NCI-H1694 treated with DMSO at 0.1 percent for 48 hours (cell line): ENCODE measurements around the gene SLC44A1.

ENCODE experiments used
- DNase-seq: peaks from one replicate; lab custom pipeline; 2025; lab: John Stamatoyannopoulos, UW

The SLC44A1 gene

DNA sequence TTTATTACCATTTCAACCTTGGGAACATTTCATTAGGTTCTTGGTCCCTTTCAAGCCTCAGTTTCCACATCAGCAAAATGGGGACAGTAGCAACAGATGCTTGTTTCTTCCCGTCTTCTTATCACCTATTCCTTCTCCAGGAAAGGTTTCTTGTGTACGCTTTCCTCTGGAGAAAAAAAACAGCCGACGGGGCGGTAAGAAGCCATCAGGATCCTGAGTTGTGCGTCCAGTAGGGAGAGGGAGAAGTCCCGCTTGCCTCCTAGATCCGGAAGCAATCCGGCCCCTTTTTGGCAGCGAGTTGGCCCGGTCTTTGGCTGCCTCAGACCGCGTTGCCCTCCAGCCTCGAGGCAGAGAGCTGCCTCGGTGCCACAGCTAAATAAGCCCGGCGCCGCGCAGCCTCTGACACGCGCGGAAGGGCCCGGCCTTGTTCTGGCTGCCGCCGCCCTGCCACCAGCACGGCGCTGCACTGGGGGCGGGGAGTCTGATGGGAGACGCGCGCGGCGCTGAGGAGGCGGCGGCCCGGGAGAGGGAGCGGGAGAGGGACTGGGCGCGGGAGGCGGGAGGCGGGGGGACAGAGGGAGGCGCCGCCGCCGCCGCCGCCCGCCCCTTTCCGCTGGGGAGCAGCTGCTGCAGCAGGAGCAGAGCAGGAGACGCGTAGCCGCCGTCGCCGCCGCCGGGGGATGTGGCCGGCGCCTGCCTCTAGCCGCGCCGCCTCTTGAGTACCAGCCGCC, at the start of gene SLC44A1:
TSS of gene SLC44A1 (plus strand) at position 649 of the 731 bp plus-strand sequence. CDS start 218 bp downstream, outside the sequence.
- peak; percentile 79 for DNase-seq

DNA sequence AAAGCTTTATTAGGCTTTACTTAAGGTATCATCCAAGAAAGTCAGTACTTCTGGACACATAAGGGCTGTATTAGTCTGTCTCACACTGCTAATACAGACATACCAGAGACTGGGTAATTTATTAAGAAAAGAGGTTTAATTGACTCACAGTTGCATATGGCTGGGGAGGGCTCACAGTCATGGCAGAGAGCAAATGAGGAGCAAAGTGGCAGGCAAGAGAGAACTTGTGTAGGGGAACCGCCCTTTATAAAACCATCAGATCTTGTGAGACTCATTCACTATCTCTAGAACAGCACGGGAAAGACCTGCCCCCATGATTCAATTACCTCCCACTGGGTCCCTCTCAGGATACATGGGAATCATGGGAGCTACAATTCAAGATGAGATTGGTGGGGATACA, 49.2 kb upstream of the SLC44A1 start:
- DNase-seq: no peak

DNA sequence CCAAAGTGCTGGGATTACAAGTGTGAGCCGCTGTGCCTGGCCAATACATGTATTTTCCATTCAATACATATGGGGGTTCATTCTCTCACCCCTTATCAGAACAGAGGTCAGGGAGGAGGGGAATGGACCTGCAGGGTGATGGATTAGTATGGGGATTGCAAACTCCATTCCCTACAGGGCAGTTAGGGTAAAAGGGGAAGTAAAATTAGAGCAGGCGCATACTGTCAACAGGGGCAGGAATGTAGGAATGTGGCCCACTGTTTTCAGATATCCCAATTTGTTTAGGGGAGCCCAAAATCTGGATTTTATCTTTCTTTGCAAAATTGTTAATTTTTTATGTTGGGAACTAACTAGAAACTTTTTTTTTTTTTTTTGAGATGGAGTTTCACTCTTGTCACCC, 46.4 kb upstream of the SLC44A1 start:
- no peak for DNase-seq

DNA sequence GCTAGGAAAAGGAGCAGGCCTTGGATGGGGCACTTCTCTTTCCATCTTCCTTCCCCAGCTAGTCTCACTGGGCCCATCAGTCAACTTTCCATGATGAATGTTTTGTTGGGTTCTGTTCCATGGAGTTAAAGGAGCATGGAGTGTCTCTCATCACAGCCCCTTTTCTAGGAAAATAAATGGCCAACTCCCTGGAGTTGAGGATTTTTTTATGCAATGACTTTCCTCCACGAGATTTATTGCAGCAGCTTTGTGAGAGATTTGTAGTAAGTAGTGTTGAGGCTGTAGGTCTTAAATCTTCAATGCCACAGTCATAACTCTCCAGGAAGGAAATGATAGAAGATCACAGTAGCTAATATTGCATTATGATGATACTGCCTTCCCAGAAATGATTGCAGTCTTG, 45.6 kb upstream of the SLC44A1 start:
- no peak for DNase-seq

DNA sequence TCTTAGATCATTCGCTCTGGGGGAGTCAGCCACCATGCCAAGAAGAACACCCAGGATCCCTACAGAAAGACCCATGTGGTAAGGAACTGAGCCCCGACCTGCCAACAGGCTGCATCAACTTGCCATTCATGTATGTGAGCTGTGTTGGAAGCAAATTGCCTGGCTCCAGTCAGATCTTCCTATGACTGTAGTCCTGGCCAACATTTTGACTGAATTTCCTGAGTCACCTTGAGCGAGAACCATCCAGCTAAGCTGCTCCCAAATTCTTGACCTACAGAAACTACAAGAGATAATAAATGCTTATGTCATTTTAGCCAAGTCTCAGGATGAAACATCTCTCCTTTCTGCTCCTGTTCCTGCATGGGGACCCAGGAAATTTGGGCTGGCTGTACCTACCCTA, 40.0 kb upstream of the SLC44A1 start:
- DNase-seq: no peak

DNA sequence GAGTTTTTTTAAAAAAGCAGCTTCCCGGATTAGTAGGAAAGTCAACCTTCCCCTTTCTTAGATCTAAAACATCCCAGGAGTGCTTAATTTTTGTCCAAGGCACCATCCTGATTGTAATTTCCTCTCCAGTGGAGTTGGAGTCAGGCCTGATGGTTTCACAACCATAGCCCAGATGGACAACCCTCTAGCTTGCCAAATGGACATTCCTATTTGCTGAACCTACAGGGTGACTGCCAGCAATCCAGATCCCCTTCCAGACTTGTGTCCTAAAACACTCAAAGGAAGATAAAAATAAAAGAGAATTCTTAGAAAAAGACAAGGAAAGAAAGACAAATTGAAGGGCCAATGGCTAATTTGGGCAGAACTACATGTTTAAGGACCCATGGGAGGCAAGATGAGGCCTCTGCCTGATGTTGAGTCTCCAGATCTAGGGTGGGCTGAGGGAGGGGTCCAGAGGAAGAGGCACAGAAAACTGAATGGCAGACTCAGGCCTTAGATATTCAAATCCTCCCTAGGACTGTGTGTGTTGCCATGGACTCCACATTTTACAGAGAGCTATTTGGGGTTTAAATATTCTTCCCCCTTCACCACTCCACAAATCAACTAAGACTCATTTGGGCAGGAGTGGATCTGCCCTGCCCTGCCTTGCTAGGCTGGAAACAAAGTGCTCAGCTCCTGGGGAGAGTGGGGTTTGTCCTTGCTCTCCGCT, 38.5 kb upstream of the SLC44A1 start:
- DNase-seq: no peak

DNA sequence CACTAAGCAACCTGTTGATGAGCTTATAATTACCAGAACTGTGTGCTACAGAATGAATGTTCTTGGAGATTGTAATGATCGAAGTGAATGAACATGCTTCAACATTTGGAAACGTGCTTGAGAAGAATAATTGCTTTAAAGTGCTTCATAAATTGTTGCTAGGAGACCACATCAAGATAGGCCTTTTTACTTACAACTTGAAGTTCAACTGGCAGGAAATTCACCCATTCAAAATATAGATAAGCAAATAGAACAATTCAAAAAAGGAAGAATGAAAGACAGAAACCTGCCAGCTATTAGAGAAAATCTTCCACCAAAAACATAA, 38.0 kb upstream of the SLC44A1 start:
- no peak for DNase-seq

DNA sequence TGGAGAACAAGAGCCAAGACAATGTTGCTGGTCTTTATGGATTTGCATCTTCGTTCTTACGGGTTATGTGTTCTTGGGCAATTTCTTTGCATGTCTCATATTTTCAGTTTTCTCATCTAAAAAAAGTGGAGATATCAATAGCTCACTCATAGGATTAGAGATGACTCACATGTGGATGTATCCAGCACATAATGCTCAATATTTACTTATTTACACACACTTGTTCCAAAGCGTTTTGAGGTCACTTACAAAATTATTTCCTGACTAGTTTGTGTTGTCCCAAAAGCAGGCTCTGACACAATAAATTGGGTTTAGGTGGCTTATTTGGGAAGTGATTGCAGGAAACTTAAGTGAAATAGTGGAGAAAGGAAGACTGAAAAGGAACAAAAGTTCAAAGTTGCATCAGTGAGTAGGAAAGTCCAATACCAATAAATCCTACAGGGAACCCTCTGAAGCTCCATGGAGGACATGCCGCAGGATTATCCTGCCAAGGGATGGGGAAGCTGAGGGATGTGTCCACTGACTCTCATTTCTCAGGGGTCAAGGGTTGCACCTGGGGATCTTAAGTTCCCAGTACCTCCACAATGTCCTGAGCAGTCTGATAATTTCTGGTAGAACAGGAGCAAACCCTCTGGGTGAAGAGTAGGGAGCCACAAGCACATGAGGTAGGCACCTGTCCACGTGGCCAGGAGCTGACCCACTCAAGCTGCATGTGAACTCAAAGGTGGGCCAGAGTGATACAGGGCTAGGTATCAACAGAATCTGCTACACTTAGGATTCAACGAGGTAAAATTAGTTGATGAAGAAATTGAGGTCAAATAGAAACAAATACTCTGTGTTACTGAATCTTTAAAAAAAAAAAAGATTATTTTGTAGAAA, 37.4 kb upstream of the SLC44A1 start:
- no peak for DNase-seq

DNA sequence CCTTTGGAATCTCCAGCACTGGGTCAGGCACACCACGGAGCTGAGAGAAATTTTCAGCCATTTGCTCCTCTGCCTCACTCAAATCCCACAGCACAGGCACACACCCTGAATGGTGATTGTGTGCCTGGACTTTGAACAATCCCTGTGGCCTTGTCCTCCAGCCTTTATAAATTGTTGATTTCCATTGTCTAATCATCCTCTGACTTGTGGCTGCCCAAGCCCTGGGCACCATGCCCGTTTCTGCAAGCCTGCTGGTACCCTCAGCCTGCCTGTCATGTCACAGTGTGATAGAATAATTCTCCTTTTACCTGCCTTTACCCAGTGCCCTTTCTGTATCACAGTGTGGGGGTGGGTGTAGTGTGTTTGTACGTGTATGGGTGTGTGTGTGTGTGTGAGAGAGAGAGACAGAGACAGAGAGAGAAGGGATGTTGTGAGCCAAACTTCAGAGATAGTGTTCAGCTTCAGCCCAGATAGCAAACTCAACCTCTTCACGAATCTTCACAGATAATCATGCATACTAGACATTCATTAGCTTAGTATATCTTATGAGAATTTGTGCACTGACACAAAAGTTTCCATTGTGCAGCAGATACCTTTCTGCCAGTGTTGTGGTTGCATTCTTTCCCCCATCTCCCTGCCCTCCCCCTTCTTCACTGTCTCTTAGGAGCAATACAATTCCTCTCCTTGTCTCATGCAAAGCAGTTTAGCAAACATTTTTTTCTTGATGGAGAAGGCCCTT, 27.8 kb upstream of the SLC44A1 start:
- DNase-seq: no peak

DNA sequence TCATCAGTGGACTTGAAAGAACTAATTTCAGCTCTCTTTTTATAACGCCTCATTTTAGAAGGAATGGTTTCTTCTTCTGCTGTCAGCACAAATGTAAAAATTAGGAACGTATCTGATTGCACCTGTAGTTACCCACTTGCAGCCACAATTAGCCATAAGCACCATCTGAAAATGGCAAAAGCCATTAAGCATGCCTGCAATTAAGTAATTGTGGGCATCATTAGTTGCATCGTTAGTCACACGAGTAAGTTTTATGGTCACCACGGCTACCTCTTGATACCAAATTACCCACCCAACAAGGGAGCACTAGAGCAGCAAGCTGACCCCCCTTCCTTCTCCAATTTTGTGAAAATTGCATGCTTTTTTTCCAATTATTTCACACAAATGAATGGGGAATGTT, 25.8 kb upstream of the SLC44A1 start:
- DNase-seq: no peak

DNA sequence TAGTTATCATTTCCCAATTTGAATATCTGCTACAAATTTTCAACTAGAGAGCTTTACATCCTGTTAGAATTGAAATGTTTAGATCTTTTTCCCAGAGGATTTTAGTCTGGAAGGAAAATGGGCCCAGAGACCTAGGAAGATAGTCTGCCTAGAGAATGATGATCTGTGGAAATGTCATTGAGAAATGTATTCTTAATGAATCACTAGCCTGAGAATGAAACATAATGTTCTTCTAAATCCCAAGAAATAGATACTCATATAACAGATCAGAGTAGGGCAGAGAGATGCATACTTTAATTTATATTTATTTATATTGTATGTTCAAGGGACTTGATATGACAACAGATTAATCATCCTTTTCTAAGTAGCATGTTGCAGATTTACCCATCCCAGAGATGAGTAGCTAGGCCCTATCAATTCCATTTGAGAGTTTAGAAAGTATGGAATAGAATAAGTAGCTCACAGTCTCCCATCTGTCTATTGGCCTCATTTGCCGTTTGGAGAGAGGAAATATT, 25.1 kb upstream of the SLC44A1 start:
- no peak for DNase-seq

DNA sequence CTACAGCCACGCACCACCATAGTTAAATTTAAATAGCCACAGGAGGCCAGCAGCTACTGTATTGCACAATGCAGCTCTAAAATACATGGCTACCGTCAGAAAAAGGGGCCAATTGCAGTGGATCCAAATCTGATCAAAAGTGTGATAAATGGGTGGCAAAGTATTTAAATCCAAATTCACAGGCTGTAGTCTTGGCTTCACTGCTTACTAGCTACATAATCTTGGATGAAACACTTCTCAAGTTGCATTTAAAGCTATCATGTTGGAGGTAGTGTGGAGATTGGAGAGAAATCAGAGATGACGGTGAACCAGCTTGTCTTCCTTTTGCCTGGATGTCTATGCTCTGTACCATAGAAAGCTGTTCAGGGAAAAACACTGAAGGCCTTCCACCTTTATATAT, 24.0 kb upstream of the SLC44A1 start:
- no peak for DNase-seq

DNA sequence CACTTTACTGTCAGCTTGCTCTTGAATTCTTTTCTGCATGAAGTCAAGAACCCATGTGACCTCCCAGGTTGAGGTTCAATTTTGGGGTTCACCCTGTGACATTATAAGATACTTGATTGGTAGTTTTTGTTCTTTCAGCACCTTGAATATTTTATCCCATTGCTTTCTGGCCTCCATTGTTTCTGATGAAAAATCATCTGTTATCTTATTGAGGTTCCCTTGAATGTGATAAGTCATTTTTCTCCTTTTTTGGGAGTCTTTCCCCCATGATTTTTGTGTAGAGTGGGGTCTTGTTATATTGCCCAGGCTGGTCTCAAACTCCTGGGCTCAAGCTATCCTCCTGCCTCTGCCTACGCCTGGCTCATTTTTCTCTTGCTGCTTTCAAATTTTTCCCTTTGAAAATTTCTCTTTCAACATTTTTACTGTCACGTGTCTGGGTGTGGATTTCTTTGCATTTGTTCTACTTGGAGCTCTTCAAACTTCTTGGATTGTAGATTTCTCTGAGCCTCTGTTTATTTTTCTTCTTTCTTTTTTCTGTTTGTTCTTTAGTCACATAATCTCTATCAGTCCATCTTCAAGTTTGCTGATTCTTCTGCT, 20.8 kb upstream of the SLC44A1 start:
- no peak for DNase-seq

DNA sequence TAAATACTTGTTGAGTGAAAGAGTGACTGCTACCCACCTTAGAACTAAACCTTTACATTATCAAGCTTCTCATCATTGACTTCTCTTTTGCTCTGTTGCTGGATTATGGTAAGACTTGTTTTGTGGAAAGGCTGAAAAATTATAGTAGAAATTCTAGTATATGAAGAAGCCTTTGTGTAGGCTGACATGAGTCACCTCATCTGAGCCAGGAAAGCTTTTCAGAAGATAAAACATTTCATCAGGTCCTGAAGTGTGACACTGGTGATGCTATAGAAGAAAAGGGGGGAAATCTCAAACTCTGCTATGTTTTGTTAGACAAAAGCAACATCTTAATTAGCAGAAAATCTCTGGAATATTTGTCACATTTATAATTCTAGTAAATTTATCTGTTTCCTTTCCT, 18.4 kb upstream of the SLC44A1 start:
- DNase-seq: no peak

DNA sequence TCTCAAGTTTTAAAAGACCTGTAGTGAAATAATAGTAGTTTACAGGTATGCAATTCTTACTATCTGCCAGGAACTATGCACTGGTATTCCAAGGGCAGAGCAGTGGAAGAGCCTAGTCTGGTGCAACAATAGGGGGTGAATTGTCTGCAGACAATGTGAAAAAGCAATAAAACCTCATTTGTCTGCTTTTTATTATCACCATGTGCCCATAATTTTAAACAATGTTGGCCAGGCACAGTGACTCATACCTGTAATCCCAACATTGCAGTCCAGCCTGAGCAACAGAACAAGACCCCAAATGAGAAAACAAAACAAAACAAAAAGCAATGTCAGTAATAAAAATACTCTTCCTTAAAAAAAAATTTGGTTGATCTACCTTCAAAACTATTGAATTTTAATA, 12.2 kb upstream of the SLC44A1 start:
- no peak for DNase-seq

DNA sequence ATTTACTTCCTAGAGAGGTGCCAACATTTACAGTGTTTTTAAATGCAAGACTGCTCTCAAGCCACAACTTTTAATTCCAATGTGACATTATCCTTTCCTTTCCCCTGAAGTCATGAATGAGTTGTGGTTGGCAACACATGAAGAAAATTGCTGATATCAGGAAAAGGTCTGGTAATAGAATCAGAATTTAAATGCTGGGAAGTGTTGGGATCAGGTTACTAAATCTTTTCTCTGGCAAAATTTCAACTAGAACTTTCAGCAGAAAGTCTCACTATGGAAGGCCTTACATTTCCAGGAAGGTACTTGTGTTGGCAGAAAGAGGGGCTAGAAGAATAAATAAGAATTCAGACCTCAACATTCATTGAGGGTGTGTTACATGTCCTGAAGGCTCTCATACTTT, 10.6 kb upstream of the SLC44A1 start:
- DNase-seq: no peak

DNA sequence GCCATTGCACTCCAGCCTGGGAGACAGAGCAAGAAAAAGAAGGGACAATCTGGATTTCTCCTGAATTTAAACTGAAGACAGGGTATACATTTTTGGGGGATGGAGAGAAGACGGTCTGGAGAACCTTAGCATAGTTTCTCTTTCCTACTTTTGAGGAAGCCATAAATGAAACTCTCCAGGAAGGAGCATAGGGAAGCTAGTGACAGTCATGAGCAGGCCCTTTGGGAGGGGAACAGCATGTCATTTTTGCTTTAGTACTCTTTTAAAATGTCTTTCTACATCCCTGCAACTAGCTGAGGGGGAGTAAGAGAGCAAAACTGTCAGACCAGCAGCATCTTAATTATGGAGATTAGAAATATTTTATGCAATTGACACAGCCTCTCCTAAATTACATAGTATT, 8.2 kb upstream of the SLC44A1 start:
- no peak for DNase-seq

DNA sequence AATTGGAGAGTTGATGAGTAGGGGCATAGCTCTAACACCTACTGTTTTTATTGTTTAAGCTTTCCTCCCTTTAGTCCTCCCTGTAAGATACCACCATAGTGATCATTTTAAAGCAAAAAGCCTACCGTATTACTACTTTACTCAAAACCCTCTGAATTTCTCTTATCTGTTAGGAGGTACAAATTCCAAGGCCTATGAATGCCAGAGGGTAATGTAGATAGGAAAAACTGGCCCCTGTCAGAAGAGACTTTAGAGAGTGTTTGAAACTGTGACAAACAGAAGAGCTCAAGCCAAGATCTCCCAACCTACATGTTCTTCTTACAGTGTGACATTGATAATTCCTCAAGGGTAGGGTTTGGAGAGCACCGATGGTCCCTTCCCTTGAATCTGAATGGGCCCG, 7.2 kb upstream of the SLC44A1 start:
- DNase-seq: no peak

DNA sequence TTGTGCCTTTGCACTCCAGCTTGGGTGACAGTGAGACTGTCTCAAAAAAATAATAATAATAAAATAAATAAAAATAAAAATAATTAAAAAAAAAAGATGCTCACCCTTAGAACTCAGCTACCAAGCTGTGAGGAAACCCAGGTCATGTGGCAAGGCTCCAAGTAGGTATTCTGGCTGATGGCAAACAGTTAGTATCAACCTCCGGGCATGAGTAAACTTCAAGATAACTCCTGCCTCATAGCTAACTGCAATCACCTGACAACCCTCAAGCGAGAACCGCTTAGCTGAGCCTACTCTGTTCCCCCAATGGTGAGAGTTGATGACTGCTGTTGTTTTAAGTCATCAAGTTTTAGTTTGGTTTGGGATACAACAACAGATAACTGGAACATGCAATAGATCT, 6.1 kb upstream of the SLC44A1 start:
- no peak for DNase-seq

DNA sequence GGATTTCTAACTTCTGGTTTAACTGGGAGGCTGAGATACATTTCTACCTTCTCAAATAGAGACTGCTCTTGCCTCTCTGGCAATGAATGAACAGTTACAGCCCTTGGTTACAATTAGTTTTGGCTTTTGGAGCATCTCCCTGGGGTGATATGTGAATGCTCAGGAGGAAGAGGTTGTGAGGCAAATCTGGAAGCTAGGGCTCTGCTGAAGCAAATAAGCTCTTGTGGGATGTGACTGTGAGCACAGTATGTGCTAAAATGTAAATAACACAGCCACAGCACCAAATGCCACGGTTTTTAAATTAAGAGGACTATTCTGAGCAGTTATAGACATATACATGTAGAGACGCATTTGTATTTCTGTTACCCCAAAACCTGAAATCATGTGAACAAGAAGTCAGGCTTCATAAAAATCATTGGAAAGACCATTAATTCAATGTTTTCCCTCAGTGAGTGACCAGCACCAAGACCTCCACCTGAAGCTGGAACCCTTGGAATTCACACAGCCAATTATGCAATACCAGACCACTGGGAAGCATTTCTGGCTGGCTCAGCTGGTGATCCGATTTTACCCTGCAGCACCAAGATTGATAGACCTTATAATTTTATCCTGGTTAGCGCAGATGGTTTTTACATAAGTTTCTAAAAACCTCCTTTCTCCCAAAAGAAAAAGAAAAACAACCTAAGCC, 3.0 kb upstream of the SLC44A1 start:
- DNase-seq: no peak

DNA sequence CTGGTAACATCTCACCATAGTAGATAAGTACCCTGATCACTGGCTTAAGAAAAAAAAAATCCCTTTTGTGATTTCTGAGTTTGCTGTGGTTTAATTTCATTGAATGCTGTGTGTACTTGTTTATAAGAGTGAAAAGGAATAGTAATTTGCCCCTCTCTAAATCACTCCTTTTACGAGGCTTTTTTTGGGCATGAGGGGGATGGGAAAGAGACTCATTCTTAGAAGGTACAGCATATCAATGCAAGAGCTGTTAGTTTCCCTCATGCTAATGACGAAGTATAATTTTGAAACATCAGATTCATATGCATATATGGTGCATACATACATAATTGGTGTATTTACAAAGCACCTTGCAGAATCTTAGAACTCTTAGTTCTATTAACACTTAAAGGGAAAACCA, 2.4 kb upstream of the SLC44A1 start:
- DNase-seq: no peak
